D721Med (cell line): ENCODE measurements around the gene AFTPH.

Source experiments
- DNase-seq: peaks from one replicate; pipeline ENCODE4 v3.0.0; 2011; ENCODE audit warnings: low spot score; ENCODE audit not compliant: insufficient read length
- FAIRE-seq: peaks from 2 replicates; lab custom pipeline; 2011; peaks lifted over from hg19 to GRCh38; lab: Jason Lieb, UNC
- CTCF ChIP-seq: IDR thresholded peaks from 2 replicates; pipeline ENCODE4 v1.5.1; 2012; ENCODE audit warnings: mild to moderate bottlenecking, control low read depth; ENCODE audit not compliant: insufficient read depth; ENCODE audit errors: missing control alignments

Gene AFTPH

GRCh38 chr2:64595397-64596176 lies 71.5 kb downstream of the AFTPH start:
- TF ChIP-seq CTCF = peak; percentile 52
- DNase-seq = no peak
- FAIRE-seq = no peak

- FAIRE-seq = no peak
- TF ChIP-seq CTCF = no peak
- DNase-seq = no peak
Measured at GRCh38 chr2:64598226-64598625, 74.1 kb downstream of the AFTPH start.

- FAIRE-seq (no peak), DNase-seq (no peak)
- no peak for TF ChIP-seq CTCF
Measured at GRCh38 chr2:64599469-64599868, 75.3 kb downstream of the AFTPH start.

- FAIRE-seq = no peak
- no peak for TF ChIP-seq CTCF
- DNase-seq = no peak
Measured at GRCh38 chr2:64601034-64601754, 77.1 kb downstream of the AFTPH start.

GRCh38 chr2:64601785-64602391 lies 77.8 kb downstream of the AFTPH start:
- no peak for TF ChIP-seq CTCF
- FAIRE-seq = no peak
- DNase-seq = no peak

- DNase-seq (no peak), FAIRE-seq (no peak)
- TF ChIP-seq CTCF = no peak
Measured at GRCh38 chr2:64602436-64602835, 78.3 kb downstream of the AFTPH start.
